HG03558 (cell line): ENCODE measurements around the gene COL4A1.

Experiments used
- ATAC-seq: cut with Tn5 transposase; IDR thresholded peaks from one replicate; pipeline ENCODE4 v1.9.1; 2021; ENCODE audit warnings: moderate number of reproducible peaks; ENCODE audit not compliant: unreplicated experiment; ENCODE audit errors: extremely low read depth

COL4A1 gene

DNA sequence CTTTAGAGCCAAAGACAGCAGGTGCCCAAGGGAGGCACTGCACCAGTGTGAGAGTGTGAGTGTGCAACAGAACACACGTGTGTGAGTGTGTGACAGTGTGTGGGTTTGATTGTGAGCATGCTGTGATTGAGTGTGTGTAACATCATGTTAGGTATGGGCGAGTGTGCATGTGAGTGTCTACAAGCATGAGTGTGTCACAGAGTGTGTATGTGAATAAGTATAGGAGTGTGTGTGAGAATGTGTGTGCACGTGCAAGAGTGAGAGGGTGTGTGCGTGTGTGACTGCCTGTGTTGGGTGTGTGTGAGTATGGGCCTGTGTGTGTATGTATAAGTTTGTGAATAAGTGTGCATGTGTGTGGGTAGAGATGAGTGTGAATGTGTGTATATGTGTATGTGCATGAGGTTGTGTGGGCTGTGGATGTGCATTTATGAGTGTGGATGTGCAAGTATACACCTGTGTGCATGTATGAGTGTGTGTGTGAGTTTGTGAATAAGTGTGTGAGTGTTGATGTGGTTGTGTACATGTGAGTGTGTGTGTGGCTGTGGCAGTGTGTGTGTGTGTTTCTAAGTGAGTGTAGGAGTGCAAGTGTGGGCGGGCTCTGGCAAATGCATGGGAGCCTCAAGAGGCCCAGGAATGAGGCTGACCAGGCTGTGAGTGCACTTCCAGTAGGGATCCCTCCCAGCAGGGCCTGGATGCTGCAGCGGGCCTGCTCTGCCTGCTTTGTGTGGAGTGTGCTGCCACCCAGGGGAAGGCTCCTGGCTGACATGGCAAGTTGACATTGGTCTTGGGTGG is 198.4 kb downstream of the COL4A1 start:
- no peak for ATAC-seq

- no peak for ATAC-seq
Observed at GRCh38 chr13:110107568-110108347, 199.2 kb downstream of the COL4A1 start.

DNA sequence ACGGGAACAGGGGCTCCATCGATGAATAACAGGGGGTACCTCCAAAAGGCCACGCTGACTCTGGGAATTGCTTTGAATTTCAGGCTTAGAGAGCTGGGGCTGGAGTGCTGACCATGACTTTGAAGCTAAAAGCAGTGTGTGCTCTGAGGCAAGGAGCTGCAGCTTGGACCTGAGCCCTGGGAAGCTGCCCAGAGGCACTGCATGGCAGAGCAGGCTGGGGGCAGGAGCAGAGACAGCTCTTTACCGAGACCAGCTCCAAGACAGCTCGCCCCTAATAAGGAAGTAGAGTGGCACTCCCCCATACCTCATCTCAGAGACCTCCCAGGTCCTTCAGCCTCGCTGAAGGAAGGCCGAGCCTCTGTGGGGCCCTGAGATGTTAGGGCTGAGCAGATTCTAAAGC is 200.2 kb downstream of the COL4A1 start:
- ATAC-seq: no peak

DNA sequence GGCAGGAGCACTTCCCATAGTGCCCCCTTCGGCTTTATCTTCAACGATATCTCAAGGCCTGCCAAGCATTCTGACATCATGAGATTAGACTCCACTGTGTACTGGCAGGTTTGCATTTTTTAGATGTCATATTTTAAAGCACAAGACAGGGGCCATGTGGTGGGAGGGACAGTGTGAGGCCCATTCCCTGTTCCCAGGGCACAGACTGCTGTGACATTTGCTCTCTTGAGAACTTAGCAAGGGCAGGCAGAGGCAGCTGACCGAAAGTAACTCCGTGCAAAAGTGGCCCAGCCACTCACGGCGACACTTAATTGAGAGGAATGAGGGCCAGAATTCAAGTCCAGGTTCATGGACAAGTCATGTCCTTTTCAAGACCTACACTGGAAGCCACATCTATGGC is 201.8 kb downstream of the COL4A1 start:
- no peak for ATAC-seq

DNA sequence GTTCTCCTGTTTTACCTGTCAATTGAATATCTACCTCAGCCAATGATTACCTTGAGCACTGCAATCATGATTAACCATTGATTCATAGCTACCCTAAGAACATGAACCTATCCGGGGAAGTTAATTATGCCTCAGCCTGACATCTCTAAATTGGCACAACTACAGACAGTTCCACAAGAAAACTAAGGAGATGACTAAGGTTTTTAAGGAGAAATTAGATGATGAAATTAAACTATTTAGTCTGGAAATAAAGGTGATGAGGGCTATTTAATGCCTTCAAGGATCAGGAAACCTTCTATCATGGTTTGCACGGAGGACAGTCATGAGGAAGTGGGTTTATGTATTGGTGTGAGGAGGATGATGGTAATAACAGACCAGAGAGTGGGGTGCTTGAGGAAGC is 203.4 kb downstream of the COL4A1 start:
- ATAC-seq: no peak

DNA sequence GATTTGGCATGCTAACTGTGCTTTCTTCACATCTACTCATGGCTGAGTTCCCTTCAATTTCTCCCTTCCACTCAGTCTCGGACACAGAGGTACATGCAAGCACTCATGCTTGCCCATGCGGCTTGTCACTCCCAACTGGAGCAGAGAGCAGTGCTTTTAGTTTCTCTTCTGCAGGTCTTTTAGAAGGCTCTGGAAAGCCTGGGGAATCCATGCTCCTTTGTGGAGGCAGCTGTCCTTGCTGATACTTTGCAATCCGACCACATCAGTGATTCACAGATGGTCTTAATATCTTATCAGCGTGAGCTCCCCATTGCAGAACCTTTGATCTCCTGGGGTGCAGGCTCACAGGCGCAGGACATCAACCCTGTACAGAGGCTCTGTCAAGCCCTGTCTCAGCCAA is 203.9 kb downstream of the COL4A1 start:
- no peak for ATAC-seq

GRCh38 chr13:110102053-110102452 is 204.9 kb downstream of the COL4A1 start:
- ATAC-seq: no peak

DNA sequence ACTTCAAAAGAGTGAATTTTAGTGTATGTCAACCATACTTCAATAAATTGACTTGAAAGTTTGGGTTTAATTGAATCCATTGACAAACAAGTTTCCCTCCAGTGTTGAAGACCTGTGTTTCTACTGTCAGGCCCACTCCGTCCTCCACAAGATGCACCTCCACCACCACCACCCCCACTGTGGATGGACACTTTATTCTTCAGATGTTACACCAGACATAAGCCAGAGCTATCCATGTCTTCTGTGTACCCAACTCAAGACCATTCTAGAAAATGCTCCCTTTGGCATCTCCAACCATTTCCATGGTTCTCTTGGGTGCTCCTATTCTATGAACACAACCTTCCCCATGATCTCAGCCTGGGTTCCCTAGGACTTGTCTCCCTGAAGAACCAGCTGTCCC is 207.0 kb downstream of the COL4A1 start:
- no peak for ATAC-seq
